GM19438 (cell line): ENCODE results near the gene AHI1.
"Not testable (repeated sequence)": the region's sequence is repeated elsewhere in the genome, so short reads cannot be mapped to it uniquely, and the experiment has no call there.

ENCODE experiments used
- ATAC-seq: cut with Tn5 transposase; IDR thresholded peaks from one replicate; pipeline ENCODE4 v1.9.1; 2021; ENCODE audit warnings: low read depth; ENCODE audit not compliant: unreplicated experiment

The AHI1 gene

DNA sequence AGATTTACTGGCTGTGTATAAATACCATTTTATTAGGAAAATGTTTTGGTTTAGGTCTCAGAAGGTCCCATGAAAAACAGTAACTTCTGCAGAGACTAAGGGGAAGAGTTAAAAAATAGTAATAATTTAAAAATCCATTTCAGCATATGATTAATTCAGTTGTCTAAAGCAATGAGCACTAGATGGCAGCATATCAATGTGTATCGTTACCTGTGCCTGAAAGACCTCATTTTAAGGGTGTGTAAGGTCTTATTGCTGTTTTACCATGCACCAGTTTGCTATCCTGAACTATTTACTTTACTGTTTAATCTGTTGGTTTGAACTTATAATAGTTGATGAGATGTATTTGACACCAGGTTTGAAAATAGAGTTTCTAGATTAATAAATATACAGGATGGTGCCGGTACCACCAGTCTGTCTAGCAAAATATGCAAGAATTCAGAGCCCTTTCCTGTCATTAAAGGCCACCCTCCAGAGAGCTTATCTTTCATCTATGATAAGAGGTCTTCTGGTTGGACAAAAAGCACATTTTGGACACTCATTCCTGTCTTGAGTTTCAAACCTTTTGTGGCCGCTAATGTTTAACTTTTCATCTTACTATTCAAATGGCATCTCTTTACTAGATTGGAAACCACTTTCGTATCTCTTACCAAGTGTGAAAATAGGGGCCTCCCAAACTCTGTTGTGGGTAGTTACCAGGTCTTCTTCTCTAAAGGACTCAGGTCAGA, 8.9 kb upstream of the AHI1 start:
- ATAC-seq: peak; percentile 91

DNA sequence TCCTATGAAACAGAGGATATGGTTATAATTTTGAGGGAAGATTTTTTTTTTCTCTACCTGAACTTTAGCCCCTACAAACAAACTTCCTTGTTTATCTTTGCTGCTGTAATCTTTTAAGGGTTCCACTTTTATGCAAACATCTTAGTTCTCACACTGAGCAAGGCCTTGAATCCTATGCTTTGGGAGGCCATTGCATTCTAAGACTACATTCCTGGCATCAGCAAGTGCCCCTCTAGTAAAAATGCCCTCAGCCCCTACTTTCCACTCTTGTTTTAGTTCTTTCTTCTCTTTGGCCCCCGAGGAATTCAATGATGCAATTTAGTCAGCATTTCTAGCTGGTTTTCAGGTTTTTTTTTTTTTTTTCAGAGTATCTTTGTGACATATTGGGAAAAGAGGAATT, 8.1 kb upstream of the AHI1 start:
- no peak for ATAC-seq

DNA sequence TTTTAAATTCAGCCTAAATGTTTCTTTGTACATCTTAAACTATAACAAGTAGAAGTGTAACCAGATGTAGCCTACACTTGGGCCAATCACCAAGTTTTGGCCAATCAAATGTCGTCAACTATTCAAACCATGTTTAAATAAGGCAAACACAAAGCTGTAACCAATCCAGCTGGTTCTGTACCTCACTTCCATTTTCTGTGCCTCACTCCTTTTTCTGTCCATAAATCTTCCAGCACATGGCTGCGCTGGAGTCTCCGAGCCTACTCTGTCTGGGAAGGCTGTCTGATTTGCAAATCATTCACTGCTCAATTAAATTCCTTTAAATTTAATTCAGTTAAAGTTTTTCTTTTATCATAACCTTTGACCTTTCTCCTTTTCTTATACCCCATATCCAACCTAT, 7.7 kb upstream of the AHI1 start:
- no peak for ATAC-seq

DNA sequence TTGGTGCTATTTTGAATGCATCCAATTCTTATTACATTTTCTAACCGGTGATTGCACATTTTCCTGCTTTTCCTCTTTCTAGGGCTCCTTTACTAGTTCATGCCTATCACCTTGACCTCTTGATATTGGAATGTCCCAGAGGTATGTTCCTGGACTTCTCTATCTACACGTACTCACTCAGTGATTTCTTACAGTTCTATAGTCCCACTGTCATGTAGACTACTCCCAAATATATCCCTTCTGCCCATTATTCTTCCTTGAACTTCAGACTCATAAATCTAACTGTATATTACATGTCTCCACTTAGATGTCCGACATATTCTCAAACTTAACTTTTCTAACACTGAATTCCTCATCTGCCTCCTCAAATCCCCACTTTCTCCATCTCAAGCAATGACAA, 7.2 kb upstream of the AHI1 start:
- ATAC-seq: no peak

DNA sequence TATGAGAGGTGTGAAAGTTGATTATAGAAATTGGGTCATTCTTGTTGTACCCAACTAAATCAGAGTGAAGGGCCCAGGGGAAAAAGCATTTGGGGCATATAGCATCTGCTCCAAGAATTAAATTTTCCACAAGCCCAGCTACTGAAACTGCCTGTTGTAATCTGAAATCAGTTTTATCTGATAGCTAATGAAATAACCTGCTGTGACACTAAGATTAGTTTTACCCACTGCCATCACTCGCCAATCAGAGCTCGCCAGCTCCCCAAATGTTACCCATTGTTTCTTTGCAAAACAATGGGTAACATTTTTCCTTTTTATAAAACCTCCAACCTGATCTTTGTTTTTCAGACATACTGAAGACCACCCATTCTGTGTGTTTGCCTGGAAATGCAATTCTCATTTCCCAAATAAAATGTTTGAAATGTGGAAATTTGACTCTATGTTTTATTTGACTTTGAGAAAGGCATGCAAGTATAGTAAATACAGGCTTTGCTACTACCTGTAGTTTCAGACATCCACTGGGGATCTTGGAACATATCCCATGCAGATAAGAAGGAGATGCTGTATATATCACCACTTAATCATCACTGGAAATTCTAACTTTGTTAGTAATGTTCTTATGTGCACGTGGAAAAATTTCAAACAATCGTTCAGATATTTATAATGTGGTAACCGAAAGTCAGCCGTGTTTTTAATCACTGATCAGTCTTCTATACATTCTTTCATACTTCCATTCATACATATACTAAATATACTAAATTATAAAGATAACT, 6.3 kb upstream of the AHI1 start:
- no peak for ATAC-seq

DNA sequence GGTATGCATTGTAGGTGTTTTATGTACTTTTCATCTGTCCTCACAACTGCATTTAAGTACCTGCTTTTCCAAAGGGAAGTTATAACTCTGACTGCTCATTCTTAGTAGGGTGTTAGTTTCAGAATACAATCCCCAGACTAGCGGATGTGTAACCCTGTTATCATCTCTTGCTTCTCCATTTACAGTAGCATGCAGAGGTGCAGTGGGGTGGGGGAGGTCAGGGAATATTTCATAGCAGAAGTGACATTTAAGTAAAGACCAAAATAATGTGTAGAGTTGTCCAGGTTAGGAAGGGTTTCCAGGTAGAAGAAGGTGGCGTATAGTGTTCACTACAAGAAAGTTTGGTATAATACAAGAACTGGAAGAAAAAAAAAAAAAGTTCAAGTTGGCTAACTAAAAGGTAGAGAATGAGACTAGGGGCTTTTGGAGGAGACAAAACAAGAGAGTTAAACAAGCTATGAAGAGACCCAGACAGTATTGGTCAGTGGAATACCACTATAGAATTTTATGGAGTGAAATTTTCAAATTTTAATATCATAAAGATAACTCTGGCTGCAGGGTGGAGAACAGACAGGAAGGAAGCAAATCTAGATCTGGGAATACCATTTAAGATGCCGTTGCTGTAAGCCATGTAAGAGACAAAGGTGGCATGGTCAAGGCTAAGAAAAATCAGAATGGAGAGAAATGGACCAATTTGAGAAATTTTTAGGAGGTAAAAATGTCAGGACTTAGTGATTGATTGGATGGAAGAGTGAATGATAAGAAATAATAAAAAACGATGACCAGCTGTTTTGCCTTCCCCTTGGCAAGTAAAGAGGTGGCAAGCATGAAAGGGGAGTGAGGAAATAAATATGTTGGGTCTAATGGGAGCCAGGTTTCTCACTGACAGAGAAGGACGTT, 2.2 kb upstream of the AHI1 start:
- no peak for ATAC-seq

DNA sequence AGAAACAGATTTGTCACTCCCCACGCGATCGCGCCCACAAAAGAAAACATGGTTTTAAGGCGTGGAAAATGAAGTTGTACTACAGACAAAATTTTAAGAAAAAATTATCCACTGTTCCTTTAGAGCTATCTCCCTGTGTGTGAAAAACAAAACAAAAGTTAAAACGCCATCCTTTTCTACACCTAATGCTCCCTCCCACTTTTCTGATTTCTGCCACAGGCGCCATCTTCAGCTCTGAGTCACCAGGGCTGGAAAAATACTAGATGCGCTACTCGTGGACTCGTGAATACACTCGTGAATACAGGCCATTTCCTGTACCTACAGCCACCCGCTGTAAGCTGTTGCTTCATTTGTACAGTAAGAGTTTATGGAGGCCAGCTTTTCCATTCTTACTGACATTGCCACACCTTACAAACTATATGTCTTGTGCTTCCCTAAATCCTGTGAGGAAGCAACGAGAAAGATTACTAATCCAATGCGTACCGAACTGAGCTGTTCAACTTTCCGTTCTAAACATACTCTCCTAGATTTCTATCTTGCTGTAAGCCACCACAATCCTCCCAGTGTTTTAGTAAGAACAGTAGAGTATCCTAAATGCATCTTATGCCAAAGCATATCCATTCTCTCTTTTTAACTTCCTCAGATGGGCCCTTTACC, 773 bp upstream of the AHI1 start:
- peak; percentile 39 for ATAC-seq

DNA sequence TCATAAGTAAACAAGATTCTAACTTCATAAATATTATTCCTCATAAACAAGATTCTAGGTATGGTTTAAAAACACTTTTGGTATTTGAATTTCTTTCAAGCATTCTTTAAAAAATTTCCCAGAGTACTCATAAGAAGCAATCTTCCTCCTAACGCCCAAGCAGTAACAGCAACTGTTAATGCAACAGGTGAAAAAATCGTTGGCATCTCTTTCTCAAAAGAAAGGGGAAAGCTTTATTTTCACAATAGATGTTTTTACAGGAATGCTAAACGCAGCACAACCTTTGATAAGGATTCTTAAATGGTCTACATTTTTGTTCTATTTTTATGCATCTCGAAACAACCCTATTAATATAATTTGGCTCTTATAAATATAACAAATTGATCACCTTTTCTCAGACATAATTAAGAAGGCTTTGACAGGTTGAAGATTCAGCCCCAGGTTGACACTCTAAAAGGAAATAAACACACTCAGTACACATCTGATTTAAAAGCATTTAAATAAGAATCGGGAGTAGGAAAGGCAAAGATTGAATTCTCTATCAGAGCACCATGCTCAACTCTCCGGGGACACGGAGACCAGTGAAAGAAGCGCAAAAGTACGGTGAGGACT, 634 bp downstream of the AHI1 start:
- ATAC-seq: no peak

DNA sequence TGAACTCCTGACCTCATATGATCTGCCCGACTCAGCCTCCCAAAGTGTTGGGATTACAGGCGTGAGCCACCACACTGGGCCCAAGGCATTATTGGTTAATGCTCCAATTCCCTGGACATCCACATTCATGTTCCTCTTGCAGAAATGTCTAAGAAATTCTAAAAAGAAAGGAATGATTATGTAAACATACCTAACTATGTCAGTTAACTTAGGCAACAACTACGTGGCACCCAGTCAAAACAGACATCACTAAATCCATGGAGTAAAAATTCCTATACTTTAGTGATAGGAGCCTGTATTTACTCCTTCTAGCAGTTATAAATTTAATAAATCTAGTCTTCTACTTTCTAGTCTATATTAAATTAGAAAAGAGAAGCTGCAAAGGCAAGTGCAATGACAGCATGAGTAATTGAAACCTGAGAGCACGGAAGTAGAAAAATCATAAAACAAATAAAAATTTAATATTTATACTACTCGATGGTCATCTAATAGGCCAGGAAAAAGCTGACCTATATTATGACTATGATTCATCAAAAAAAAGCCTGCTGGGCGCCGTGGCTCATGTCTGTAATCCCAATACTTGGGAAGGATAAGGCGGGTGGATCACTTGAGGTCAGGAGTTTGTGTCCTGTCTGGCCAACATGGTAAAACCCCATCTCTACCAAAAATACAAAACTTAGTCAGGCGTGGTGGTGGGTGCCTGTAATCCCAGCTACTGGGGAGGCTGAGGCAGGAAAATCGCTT, 4.2 kb downstream of the AHI1 start:
- no peak for ATAC-seq

DNA sequence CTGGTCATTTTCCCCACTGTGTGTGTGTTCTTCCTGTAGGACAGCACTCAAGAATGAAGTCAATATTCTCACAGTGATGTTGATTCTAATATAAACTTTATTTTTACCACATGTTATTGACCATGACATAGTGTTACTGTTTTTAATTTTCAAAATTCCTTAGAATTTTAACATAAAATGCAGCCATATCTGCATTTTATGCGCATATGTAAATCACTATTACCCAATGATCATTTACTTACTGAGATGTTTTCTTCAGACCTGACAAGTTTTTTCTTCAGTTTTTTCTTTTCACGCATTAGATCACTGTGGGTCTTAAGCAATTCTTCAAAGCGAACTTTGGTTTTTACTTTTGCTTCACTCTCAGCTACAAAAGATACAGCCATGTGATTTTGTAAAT, 7.2 kb downstream of the AHI1 start:
- no peak for ATAC-seq

DNA sequence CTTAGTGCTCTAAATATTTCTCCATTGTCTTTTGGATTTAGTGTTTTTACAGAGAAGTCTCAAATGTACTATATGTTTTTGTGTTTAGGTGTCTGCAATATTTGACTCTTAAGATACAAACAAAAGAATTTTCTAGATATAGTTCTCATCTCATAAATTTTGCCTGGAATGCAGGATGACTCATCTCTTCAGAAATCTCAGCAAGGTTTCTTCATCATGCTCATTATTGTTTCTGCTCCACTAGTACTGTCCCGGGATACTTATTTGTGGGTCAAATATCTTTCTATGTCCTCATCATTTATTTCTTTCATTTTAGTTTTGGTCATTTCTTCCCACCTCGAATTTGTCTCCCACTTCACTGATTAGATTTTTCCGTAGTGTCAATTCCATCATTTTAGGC, 9.5 kb downstream of the AHI1 start:
- ATAC-seq: no peak

DNA sequence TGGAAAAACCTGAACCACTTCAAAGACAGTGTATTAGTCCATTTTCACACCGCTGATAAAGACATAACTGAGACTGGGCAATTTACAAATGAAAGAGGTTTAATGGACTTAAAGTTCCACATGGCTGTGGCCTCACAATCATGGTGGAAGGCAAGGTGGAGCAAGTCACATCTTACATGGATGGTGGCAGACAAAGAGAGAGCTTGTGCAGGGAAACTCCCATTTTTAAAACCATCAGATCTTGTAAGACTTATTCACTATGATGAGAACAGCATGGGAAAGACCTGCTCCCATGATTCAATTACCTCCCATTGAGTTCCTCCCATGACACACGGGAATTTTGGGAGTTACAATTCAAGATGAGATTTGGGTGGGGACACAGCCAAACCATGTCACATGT, 13.6 kb downstream of the AHI1 start:
- not testable (repeated sequence) for ATAC-seq

DNA sequence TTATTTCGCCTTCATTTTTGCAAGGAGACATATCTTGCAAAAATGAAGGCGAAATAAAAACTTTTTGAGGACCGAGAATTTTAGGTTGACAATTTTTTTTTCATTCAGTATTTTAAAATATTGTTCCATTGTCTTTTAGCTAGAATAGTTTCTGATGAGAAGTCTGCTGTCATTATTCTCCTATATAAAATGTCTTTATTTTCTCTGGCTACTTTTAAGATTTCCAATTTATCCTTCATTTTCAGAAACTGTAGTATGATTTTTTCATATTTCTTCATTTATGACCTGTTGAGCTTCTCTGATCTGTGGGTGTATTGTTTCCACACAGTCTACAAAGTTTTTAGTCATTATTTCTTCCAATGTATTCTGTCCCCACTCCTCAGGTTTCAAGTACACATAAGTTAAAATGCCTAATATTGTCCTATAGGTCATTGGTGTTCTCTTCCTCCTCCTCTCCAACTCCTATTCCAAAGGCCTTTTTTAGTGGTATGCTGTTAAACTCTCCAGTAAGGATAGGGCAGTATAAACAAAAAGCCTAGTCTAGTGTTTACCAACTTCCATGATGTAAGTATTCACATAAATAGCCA, 15.7 kb downstream of the AHI1 start:
- no peak for ATAC-seq

DNA sequence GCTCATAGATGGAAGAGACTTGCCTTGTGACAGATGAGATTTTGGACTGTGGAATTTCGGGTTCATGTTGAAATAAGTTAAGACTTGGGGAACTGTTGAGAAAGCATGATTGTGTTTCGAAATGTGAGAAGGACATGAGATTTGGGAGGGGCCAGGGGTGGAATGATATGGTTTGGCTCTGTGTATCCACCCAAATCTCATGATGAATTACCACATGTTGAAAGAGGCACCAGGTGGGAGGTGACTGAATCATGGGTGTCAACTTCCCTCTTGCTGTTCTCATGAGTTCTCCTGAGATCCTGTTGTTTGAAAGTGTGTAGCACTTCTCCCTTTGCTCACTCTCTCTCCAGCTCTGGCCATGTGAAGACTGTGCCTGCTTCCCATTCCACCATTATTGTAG, 17.9 kb downstream of the AHI1 start:
- ATAC-seq: no peak

DNA sequence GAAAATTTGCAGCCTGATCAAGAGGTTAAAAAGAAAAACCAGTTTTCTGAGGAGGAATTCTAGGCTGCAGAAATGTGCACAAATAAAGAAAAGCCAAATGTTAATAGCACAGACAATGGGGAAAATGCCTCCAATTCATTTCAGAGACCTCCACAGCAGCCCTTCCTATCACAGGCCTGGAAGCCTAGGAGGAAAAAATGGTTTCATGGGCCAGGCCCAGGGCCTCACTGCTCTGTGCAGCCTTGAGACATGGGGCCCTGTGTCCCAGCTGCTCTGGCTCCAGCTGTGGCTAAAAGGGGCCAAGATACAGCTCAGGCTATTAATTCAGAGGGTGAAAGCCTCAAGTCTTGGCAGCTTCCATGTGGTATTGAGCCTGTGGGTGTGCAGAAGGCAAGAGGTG, 18.9 kb downstream of the AHI1 start:
- no peak for ATAC-seq

DNA sequence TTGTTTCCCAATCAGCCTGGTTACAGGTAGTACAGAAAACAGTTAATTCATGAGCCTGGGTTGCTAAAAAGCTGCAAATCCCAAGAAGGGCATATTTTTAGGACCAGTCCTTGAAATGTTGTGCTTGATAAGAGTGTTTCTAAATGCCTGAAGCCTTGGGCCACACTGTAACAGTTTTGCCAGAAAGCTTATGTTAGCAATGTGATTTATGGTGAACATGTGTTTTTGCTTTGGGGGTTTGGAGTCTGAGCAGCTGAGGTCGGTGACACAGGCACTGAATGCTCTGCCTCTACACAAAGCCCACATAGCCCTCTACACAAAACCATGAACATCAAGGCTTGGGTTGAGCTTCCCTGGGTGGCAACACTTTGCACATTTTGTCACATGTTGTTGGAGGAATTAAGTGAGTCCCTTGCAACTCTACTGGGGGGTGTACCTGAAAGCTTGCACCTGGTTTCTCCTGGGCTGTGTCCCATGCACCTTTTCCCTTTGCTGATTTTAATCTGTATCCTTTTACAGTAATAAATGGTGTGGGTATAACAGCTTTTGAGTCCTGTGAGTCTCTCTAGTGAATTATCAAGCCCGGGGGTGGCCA, 22.2 kb downstream of the AHI1 start:
- no peak for ATAC-seq

DNA sequence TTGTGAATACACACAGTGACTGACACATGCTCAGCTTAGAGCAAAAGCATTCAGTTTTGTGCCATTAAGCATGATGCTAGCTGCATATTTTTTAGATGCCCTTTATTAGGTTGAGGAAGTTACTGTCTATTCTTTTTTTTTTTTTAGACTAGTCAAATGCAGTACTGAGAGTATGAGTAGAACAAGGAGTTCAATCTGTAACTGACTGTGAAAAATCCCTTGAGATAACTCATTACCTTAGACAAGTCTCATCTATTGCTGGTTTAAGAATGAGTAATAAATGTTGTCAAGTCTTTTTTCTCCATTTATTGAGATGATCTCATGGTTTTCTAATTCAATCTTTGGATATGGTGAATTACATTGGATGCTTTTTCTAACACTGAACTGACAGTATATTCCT, 23.2 kb downstream of the AHI1 start:
- ATAC-seq: no peak

DNA sequence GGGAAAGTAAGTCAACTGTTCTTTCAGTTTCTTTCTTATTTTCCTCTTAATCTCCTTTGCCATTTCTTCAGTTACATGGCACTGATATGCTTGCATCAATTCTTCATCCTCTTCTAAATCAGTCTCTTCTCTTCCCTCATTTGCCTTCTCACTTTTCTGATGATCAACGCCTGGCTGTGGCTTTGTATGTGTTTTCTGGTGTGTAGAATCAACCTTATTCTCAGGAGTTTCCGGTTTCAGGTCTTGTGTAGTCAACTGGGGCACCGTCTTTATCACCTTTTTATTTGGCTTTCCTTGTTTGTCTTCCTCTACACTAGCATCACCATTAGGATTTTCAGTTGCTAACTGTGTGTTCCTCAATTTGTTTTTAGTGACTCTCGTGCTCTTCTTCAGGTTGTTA, 31.6 kb downstream of the AHI1 start:
- ATAC-seq: no peak

DNA sequence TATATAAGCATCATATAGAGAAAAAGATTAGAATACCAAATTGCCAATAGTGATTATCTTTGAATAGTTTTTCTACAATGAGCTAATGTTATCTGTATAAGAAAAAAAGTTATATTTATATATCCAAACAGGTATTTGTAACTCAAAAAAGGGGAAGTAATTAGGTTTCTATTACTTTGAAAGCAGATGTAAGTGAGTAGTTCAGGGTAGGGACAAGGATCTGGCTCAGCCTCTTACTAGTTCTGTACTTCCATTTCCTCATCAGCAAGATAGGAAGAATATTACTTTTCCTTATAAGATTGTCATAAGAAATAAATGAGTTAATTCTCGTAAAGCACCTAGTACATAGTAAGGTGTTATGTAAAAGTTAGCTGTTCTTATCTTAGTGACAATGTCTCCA, 32.2 kb downstream of the AHI1 start:
- peak; percentile 57 for ATAC-seq
